Ammon's horn (tissue), 1 donor: ENCODE data around the gene GLUL.
A peak's percentile ranks its signal among the peaks of the same experiment; 100 is the strongest.
"Not testable (repeated sequence)": the region's sequence is repeated elsewhere in the genome, so short reads cannot be mapped to it uniquely, and the experiment has no call there.

Source experiments
- DNase-seq: peaks from one replicate; pipeline ENCODE4 v3.0.0-alpha.2; 2016; ENCODE audit warnings: low spot score

GLUL gene

DNA sequence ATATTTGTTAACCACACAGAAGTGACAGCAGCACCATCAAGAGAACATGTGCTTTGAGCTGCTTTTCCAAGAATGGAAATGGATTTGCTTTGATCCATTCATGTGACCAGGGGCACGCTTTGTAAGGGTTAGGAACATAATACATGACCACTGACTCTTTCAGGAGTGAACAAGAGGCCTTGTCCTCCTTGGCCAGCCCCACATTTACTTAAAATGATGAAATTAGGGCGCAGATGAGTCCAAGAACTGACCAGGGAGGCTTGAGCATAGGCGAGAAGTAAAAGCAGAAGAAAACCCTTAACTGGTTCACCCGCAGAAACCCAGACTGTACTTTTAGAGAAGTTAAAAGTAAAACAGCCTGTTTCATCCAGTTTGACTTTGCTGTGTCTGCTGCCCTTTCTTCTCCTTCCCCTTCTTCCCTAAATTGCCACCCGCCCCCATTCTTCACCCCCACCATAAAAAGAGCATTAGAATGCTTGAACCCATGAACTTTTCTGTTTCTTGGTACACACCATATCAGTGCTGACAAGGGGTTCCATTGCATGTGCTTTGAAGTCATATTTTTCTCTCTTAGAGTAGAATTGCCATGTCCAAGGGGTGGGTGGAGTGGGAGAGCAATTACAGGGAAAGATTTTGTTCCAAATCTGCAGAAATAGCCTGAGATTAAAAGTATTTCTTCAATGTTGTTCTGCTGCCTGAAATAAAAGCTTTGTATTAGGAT lies 2.6 kb upstream of the GLUL start:
- peak; percentile 43 for DNase-seq

DNA sequence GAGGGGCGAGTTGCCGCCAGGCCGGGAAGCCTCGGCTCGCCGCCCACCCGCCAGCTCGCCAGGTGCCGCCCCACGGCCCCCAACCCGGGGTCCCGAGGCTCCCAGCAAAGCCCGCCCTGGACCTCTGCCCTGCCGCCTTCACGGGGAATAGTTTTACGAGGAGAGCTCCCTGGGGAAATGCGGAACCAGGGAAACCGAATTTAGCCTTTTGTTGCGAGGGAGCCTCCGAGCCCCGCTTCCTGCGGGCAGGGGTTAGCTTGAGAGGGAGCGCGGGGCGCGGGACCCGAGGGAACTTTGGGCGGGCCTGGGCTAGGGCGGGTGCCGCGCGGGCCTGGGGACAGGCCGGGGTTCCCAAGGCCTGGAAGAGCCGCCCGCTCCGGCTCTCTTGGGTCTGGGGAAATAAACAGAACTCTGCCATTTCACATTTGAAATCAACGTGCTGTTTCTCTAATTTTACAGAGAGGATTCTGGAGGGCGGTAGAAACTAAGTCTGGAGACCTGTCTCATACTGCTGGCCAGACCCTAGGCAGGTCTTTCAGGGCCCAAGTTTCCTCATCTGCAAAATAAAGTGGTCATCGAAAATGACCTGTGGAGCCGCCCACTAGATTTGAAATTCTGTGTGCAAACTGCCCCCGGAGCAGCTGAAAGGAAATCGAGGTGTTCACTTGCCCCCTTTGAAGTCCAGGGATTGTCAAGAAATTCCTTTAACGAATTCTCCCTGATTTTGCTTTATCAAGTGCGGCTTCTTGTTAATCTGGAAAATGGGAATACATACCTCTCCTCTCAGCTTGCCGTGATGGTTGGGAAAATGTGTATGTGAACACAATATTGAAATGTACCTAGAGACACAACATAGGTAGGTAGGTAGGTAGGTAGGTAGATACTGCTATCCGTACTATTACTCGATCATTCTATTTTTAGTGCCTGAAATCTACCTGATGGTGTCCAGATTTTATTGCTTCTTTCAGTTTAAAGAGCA lies 749 bp upstream of the GLUL start:
- DNase-seq = no peak

DNA sequence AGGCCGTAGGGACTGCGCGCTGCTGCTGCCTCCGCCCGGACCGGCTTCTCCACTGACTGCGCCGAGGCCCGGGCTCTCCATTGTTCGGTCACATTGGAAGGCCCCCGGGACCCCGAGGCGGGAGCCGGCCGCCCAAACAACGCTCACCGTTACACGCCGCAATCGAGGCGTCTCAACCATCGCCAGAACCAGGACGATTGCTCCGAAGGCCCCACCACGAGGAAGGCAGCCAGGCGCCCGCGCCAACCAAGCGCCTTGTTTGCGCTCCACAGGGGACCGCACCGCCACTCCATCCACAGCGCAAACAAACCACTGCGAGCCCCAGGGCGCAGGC lies 595 bp downstream of the GLUL start:
- DNase-seq = no peak

- peak; percentile 76 for DNase-seq
Observed at GRCh38 chr1:182389619-182390047, 2.0 kb downstream of the GLUL start.

DNA sequence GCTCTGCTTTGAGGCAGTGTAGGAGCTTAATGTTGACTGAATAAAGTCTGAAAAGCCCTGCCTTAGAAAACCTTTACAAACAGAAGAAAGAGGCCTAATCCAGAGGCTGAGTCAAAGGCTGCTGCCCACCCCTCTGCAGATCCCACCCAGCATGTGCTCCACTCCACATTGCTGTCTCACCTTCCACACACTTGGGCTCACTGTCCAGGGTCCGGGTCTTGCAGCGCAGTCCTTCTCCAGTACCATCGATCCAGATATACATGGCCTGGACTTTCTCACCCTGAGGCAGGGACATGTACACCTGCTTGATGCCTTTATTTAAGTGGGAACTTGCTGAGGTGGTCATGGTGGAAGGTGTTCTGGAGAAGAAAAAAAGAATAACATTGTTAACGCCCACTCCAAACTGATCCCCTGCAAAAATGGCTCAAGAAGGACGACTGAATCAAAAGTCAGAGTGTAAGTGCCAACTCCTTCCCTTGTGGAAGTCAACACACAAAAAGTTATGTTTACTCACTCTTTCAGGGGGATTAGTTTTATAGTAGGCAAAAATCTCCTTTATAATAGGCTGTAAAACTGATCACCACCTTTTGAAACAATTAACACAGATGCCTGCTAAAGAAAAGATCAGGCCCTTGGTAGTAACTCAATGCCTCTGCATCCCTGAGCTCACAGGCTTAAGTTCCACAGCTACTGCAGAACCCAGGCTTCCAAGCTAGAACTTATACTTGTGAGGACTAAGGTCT lies 3.0 kb downstream of the GLUL start:
- DNase-seq = no peak

- DNase-seq = no peak
Observed at GRCh38 chr1:182387566-182387965, 4.0 kb downstream of the GLUL start.

- DNase-seq = no peak
Observed at GRCh38 chr1:182386980-182387379, 4.6 kb downstream of the GLUL start.

- no peak for DNase-seq
Observed at GRCh38 chr1:182385885-182386853, 5.4 kb downstream of the GLUL start.

DNA sequence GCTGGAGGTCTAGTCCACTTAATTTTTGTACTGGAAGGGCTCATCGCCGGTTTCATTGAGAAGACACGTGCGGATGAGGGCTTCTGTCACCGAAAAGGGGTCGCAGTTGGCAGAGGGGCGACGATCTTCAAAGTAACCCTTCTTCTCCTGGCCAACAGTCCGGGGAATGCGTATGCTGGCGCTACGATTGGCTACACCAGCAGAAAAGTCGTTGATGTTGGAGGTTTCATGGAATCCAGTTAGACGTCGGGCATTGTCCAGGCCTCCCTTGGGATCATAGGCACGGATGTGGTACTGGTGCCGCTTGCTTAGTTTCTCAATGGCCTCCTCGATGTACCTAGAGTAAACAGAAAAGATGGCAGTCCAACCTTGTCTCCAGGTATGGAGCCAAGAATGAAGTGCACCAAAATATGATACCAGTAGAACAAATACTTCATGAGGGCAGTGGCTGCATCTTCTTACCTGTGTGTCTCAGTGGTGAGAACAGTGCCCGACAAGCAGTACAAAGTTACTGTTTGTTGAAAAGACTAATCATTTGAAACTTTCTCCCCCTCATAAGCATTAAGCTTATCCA lies 7.1 kb downstream of the GLUL start:
- no peak for DNase-seq

- DNase-seq = no peak
Observed at GRCh38 chr1:182383934-182384333, 7.7 kb downstream of the GLUL start.

- DNase-seq = no peak
Observed at GRCh38 chr1:182383037-182383661, 8.4 kb downstream of the GLUL start.

GRCh38 chr1:182381962-182382819 lies 9.4 kb downstream of the GLUL start:
- no peak for DNase-seq

GRCh38 chr1:182380199-182380598 lies 11.4 kb downstream of the GLUL start:
- no peak for DNase-seq

- DNase-seq = not testable (repeated sequence)
Observed at GRCh38 chr1:182379781-182380180, 11.8 kb downstream of the GLUL start.

DNA sequence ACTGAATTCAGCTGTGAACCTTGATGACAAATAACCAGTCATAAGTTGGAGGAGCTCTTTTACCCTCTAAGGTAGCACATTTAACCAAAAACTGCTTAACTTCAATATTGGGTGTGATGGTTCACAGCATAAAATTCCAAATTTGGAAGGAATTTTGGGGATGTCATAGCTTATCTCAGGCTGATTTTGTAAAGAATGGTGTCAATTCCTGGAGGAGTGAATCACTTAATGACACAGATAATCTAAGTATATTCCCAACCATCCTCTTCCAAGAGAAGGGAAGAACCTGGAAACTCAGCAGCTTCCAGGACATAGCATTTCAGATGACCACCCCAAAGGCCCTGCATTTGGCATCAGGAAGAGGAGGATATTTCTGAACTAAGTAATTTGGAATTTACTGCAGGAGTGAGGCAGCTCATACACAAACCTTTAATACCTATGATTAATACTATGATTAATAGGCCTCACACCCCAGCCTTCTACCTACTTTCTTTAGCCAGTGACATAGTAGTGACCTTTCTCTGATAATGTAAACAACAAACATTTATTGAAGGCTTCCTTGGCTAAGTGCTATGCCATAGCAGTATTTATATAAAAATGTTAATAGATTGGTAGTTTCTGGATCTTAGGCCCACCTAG lies 14.5 kb downstream of the GLUL start:
- no peak for DNase-seq

GRCh38 chr1:182374101-182374834 lies 17.3 kb downstream of the GLUL start:
- no peak for DNase-seq

GRCh38 chr1:182370532-182370931 lies 21.1 kb downstream of the GLUL start:
- no peak for DNase-seq

DNA sequence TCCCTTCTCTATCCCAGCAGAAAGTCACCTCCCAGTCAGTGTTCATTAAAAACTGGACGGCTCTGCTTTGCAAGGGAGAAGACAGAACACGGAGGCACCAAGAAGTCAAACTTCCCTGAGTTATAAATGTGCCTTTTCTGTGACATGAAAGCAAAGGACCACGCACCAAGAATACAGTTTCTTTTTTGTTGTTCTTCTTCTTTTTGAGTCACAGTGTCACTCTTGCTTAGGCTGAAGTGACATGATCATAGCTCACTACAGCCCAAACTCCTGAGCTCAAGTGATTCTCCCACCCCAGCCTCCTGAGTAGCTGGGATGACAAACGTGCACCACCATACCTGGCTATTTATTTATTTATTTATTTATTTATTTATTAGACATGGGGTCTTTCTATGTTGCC lies 22.7 kb downstream of the GLUL start:
- no peak for DNase-seq
